ENCODE data around the gene XK.
"Not testable (repeated sequence)": the region's sequence is repeated elsewhere in the genome, so short reads cannot be mapped to it uniquely, and the experiment has no call there.

Gene XK

GRCh38 chrX:37757082-37757481 is 71.5 kb downstream of the XK start:
- DNase-seq: no peak

DNA sequence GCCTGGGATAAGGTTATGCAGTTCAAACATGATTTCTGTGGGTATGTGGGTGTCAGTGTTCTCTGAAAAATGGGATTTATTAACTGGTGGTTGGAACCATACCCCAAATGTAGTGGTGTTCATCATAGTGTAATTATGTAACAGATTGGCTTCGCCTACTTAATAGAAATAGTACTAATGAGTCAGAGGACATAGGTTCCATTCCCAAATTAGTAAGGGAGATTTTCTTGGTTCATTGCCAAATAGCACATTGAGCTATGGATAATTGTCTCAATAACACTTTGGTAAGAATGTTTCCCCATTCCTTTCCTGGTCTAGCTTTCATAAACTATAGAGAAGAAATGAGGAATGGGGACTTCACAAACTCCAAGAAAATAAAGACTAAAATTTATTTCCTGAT is 73.8 kb downstream of the XK start:
- no peak for DNase-seq

DNA sequence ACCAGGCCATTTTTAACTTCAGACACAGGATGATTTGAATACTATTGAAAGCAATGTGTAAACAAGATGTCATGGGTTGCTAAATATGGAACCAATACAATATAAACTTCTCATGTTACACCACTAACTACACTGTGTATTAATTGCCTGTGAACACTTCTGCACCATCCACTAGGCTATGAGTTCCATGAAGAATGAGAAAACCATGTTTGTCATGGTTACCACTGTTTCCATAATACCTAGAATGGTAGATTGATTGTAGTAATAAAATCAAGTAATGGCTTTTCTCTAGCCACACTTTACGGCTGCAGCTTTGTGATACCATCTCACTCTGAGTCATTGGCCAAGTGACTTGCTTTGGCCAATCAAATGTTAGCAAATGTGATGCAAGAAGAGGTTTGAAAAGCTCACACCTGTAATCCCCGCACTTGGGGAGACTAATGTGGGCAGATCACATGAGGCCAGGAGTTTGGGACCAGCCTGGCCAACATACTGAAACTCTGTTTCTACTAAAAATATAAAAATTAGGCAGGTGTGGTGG is 74.4 kb downstream of the XK start:
- DNase-seq: no peak

DNA sequence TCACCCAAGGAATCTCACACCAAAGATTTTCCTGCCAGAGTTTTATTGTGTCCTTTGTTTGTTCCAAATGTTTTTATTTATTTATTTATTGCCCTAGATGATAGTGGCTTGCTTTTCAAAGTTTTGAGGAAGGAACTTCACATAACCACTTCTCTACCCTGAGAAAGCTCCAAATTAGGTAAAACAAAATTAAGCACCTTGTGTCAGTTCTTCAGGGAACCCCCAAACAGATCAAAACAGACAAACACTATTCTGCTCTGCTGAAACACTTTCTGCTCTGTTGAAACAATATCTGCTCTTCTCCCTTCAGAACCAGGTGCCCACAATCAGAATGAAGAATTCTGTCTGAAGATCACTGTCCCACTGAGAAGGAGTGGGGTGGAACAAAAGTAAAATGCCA is 77.8 kb downstream of the XK start:
- no peak for DNase-seq

DNA sequence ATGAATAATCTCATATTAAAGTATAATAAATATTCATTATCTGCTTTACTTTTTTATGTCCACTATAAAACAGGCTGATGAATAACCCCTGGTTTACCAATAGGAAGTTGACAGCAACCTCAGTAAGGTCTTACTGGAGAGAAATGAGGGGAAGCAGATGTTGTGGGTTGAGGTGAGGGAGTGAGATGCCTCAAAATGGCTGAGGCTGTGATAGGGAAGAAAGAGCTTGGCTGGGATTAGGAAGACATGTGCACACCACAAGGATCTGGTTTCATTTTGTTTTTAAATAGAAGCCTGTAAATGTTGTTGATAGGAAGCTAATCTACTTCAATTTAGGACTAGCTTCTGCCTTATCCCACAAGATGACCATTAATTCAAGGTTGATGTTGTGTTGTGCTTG is 79.9 kb downstream of the XK start:
- DNase-seq: no peak

DNA sequence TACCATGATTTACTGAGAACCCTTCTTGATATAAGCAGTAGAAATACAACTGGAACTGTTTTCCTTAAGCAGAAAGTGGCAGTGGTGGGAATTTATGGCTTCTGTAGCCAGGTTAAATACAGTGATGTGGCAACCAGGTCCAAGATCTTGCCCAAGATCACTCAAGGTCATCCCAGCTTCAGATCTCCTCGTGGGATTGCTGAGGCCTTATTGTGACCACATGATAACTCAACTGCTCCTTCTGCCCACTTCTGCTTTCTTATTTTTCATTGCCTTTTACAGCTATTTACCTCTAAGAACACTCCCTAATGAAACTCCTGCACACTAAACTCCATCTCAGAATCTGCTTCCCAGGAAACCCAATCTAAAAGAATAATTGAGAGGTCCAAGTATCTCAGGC is 81.8 kb downstream of the XK start:
- no peak for DNase-seq

DNA sequence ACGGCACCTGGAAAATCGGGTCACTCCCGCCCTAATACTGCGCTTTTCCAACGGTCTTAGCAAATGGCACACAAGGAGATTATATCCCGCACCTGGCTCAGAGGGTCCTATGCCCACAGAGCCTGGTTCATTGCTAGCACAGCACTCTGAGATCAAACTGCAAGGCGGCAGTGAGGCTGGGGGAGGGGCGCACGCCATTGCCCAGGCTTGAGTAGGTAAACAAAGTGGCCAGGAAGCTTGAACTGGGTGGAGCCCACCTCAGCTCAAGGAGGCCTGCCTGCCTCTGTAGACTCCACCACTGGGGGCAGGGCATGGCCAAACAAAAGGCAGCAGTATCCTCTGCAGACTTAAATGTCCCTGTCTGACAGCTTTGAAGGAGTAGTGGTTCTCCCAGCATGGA is 83.3 kb downstream of the XK start:
- not testable (repeated sequence) for DNase-seq

DNA sequence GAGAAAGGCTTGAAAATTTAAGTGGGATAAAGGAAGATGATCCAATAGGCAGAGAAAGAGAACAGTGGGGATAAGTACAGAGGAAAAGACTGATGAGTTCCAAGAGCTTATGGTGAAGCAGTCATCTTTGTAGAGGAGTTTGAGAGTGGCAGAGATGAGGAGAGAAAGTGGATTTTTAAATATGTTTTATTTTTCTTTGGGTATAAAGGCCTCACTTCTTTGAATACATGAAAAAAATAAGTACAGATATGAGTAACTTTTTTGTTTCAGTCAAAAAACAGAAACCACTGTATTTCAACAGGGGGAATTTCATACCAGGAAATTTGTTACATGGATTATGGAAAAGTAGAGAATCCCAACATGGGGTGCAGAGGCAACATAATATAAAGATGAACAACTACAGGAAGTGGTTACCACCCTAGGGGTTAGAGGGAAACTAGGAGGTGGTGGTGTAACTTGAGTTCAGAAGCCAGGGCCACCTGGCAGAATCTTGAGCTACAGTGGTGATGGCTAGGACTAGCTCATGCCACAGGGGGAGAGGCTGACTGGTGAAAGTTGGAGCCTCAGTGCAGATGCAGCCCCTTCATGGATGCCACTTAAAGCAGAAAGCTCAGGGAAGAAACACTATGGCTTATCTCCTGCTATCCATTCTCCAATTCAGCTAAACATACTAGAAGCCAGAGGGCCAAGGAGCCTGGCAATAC is 90.8 kb downstream of the XK start:
- peak; percentile 8 for DNase-seq

- DNase-seq: no peak
Measured at GRCh38 chrX:37776987-37777325, 91.4 kb downstream of the XK start.

- no peak for DNase-seq
Measured at GRCh38 chrX:37779857-37780256, 94.3 kb downstream of the XK start, which contains the start of gene CYBB. CYBB (plus strand) TSS chrX:37780059; CDS start chrX:37780078, 19 bp downstream.

DNA sequence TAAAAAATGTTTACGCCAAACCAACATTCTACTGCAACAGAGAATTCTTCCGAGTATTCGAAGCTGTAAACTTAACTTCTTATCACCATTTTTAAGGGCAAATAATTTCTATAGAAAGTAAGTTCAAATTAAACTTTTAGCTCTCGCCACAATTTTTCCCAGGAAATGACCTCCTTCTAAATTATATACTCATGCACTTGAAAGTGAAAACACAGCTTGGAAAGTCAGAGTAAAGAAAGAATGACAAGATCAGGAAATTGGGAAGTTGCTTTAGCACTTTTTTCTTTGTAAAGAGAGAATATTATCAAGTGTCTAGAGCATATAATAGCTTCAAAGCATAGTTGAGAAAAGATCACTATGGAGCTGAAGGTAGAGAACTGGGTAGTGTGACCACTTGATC is 95.5 kb downstream of the XK start:
- DNase-seq: no peak
